Smooth muscle cell (in vitro differentiated cells): ENCODE data around the gene MIPOL1. TPM values are rescaled to one million over a fixed set of nuclear protein-coding genes. Genes with fewer than 3 reads are reported as not detected.

Experiments
- DNase-seq: peaks from one replicate; lab custom pipeline; 2025; ENCODE audit not compliant: unreplicated experiment; lab: John Stamatoyannopoulos, UW
- H2AFZ ChIP-seq: fragments of 200-600 bp; sonication (generic); 2 replicates; pipeline ENCODE4 v1.6.0; 2016; ENCODE audit warnings: antibody characterized with exemption, low read depth, mild to moderate bottlenecking
- H3F3A ChIP-seq: fragments of 200-600 bp; sonication (generic); 2 replicates; pipeline ENCODE4 v1.6.0; 2017; ENCODE audit warnings: antibody characterized with exemption, low read depth
- H3K27ac ChIP-seq: fragments of 200-600 bp; sonication (generic); 2 replicates; pipeline ENCODE4 v1.5.1; 2016; ENCODE audit warnings: low read depth, mild to moderate bottlenecking
- H3K27me3 ChIP-seq: fragments of 200-600 bp; sonication (generic); 2 replicates; pipeline ENCODE4 v1.6.1; 2016; ENCODE audit warnings: low read depth, mild to moderate bottlenecking
- H3K36me3 ChIP-seq: fragments of 200-600 bp; sonication (generic); 2 replicates; pipeline ENCODE4 v1.5.1; 2016; ENCODE audit warnings: low read depth
- H3K4me1 ChIP-seq: fragments of 200-600 bp; sonication (generic); 2 replicates; pipeline ENCODE4 v1.5.1; 2016; ENCODE audit warnings: low read depth
- H3K4me2 ChIP-seq: fragments of 200-600 bp; sonication (generic); 2 replicates; pipeline ENCODE4 v1.6.0; 2016; ENCODE audit warnings: mild to moderate bottlenecking
- H3K4me3 ChIP-seq: fragments of 200-600 bp; sonication (generic); 2 replicates; pipeline ENCODE4 v1.5.1; 2016; ENCODE audit warnings: mild to moderate bottlenecking
- H3K79me2 ChIP-seq: fragments of 200-600 bp; sonication (generic); 2 replicates; pipeline ENCODE4 v1.6.0; 2016; ENCODE audit warnings: low read depth, mild to moderate bottlenecking
- H3K9ac ChIP-seq: fragments of 200-600 bp; sonication (generic); 2 replicates; pipeline ENCODE4 v1.6.0; 2016; ENCODE audit warnings: low read depth
- H3K9me3 ChIP-seq: fragments of 200-600 bp; sonication (generic); replicated peaks from 2 replicates; pipeline ENCODE4 v1.5.1; 2016; ENCODE audit warnings: low read depth
- H4K20me1 ChIP-seq: fragments of 200-600 bp; sonication (generic); 2 replicates; pipeline ENCODE4 v1.6.0; 2016; ENCODE audit warnings: low read depth
- whole genome bisulfite sequencing: methylation state at CpG from one replicate; pipeline ENCODE4 v1.1.7; 2016; ENCODE audit warnings: low lambda C conversion rate; 5-methylcytosine and 5-hydroxymethylcytosine counted together
- polyA plus RNA-seq: library from polyadenylated mRNA; unstranded; fragments of >200 nt; fragmentation: Nextera tagmentation; extraction: Ambion mirVana; gene quantifications from 2 replicates; pipeline ENCODE4 v1.2.1, GENCODE V29; 2016
- total RNA-seq: library from RNA; depleted of rRNA; stranded (reverse); fragments of >200 nt; gene quantifications from 2 replicates; pipeline ENCODE4 v1.2.3, GENCODE V29; 2014
- TF ChIP-seq, protein P1 (sequence below): fragments of 200-600 bp; sonication (generic); IDR thresholded peaks from 2 replicates; pipeline ENCODE4 v1.5.1; 2017; ENCODE audit warnings: borderline replicate concordance, mild to moderate bottlenecking, antibody characterized with exemption; ENCODE audit not compliant: insufficient read depth, poor library complexity, severe bottlenecking

The MIPOL1 gene
- total and polyA plus RNA-seq, 2 experiments from 2014 or later, result 3.2 to 5.1 TPM

DNA sequence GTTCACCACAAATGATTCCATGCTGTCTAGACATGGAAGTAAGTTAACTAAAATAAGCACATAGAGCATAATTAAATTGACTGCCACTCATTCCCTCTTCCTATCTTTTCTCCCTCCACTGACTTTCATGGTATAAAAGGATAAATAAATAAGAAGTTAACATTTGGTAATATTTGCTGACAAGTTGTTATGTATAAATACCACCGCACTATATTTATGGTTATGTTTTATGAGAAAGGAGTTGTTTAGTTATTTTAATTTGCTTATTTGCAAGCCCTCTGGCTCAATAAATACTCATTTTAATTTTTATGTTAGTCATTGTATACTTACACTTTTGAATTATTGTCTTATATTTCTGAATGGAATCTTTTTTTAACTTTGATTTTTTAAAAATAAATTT, 113.5 kb downstream of the MIPOL1 start:
- no peak overlapping the region for H3K4me2 ChIP-seq
- no peaks in the 10 kb centered on the region for H3K27me3 ChIP-seq
- no peaks in the 10 kb centered on the region for H3K4me1 ChIP-seq
- no peak for DNase-seq
- TF ChIP-seq, protein P1, sequence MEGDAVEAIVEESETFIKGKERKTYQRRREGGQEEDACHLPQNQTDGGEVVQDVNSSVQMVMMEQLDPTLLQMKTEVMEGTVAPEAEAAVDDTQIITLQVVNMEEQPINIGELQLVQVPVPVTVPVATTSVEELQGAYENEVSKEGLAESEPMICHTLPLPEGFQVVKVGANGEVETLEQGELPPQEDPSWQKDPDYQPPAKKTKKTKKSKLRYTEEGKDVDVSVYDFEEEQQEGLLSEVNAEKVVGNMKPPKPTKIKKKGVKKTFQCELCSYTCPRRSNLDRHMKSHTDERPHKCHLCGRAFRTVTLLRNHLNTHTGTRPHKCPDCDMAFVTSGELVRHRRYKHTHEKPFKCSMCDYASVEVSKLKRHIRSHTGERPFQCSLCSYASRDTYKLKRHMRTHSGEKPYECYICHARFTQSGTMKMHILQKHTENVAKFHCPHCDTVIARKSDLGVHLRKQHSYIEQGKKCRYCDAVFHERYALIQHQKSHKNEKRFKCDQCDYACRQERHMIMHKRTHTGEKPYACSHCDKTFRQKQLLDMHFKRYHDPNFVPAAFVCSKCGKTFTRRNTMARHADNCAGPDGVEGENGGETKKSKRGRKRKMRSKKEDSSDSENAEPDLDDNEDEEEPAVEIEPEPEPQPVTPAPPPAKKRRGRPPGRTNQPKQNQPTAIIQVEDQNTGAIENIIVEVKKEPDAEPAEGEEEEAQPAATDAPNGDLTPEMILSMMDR, result no peak
- WGBS, result 93% methylated on average over 1 of the region's 1 CpG
- H3F3A ChIP-seq, result no peaks in the 10 kb centered on the region
- H3K9me3 ChIP-seq, result no peaks in the 10 kb centered on the region
- no peaks in the 10 kb centered on the region for H3K36me3 ChIP-seq
- H3K27ac ChIP-seq, result no peak overlapping the region
- no peaks in the 10 kb centered on the region for H4K20me1 ChIP-seq
- no peak overlapping the region for H2AFZ ChIP-seq
- no peak overlapping the region for H3K4me3 ChIP-seq
- H3K9ac ChIP-seq, result no peak overlapping the region
- no peaks in the 10 kb centered on the region for H3K79me2 ChIP-seq

DNA sequence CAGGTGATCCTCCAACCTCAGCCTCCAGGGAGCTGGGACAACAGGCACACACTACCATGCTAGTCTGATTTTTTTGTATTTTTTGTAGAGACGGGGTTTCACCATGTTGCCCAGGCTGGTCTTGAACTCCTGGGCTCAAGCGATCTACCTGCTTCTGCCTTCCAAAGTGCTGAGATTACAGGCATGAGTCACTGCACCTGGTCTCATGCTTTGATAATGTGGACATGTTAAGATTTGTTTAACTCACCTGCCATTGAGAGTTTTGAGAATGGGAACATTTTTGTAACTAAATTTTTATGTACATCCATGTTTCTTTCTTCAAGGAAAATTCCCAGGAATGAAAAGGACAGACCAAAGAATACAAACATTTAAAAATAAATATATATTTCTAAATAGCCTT, 121.2 kb downstream of the MIPOL1 start:
- H3F3A ChIP-seq, result no peaks in the 10 kb centered on the region
- no peaks in the 10 kb centered on the region for H3K27me3 ChIP-seq
- H2AFZ ChIP-seq, result no peak overlapping the region
- WGBS, result 90% methylated on average over 2 of the region's 2 CpGs
- no peak overlapping the region for H3K9ac ChIP-seq
- no peak for DNase-seq
- H3K9me3 ChIP-seq, result no peaks in the 10 kb centered on the region
- H4K20me1 ChIP-seq, result no peaks in the 10 kb centered on the region
- H3K79me2 ChIP-seq, result no peaks in the 10 kb centered on the region
- TF ChIP-seq, protein P1, result no peak
- no peak overlapping the region for H3K4me2 ChIP-seq
- H3K4me1 ChIP-seq, result no peaks in the 10 kb centered on the region
- H3K4me3 ChIP-seq, result no peak overlapping the region
- no peak overlapping the region for H3K27ac ChIP-seq
- no peaks in the 10 kb centered on the region for H3K36me3 ChIP-seq

DNA sequence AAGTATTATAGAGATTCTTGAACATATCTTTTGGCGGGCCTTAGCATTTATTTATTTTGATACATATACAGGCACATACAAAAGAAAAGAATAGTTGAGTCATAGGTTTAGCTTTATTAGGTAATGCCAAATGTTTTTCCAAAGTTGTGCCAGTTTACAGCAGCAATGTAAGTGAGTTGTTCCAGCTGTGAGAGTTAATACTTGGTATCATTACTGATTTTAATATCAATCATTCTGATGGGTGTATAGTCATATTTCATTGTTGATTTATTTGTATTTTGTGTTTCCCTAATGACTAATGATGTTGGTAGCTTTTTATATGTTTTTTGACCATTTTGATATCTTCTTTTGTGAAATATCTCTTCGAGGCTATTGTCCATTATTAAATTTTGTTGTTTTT, 122.4 kb downstream of the MIPOL1 start:
- no peaks in the 10 kb centered on the region for H4K20me1 ChIP-seq
- TF ChIP-seq, protein P1, result no peak
- no peaks in the 10 kb centered on the region for H3K36me3 ChIP-seq
- no peak overlapping the region for H2AFZ ChIP-seq
- no peak overlapping the region for H3K4me3 ChIP-seq
- no peaks in the 10 kb centered on the region for H3F3A ChIP-seq
- H3K4me1 ChIP-seq, result no peaks in the 10 kb centered on the region
- no peak overlapping the region for H3K9ac ChIP-seq
- no peak for DNase-seq
- no peak overlapping the region for H3K27ac ChIP-seq
- no peaks in the 10 kb centered on the region for H3K27me3 ChIP-seq
- H3K9me3 ChIP-seq, result no peaks in the 10 kb centered on the region
- 94% methylated on average over 2 of the region's 2 CpGs for WGBS
- H3K79me2 ChIP-seq, result no peaks in the 10 kb centered on the region
- H3K4me2 ChIP-seq, result no peak overlapping the region

DNA sequence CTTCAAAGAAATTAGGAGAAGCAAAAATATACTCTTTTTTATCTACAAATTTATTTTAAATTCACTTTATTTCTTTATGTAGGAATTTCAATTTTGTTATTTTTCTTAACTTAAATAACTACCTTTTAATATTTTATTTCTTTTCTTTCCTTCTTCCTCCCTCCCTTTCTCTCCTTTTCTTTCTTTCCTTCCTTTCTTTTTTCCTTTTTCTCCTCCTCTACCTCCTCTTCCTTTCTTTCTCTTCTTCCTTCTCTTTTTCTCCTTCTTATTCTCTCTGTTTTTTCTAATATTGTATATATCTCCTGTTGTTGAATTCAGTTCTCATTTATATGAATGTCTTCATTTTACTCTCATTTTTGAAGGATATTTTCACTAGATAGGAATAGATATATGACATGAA, 127.6 kb downstream of the MIPOL1 start:
- TF ChIP-seq, protein P1, result no peak
- no peak overlapping the region for H2AFZ ChIP-seq

More for the DNA sequence above, 127.6 kb downstream of the MIPOL1 start:
- H3K9ac ChIP-seq, result no peak overlapping the region
- no peaks in the 10 kb centered on the region for H3K27me3 ChIP-seq
- H4K20me1 ChIP-seq, result no peaks in the 10 kb centered on the region
- H3F3A ChIP-seq, result no peaks in the 10 kb centered on the region
- no peaks in the 10 kb centered on the region for H3K4me1 ChIP-seq
- no peaks in the 10 kb centered on the region for H3K79me2 ChIP-seq
- H3K36me3 ChIP-seq, result no peaks in the 10 kb centered on the region
- no peak overlapping the region for H3K4me3 ChIP-seq
- DNase-seq, result no peak
- no peak overlapping the region for H3K4me2 ChIP-seq
- no peak overlapping the region for H3K27ac ChIP-seq
- H3K9me3 ChIP-seq, result no peaks in the 10 kb centered on the region
